Activated T-cell treated with anti-CD3 and anti-CD28 coated beads for 24 hours (primary cell): ENCODE results near the gene RTP2.
A peak's percentile ranks its signal among the peaks of the same experiment; 100 is the strongest.
"Not testable (repeated sequence)": the region's sequence is repeated elsewhere in the genome, so short reads cannot be mapped to it uniquely, and the experiment has no call there.

Source experiments
- DNase-seq: peaks from one replicate; pipeline ENCODE4 v3.0.0-alpha.2; 2020; ENCODE audit warnings: low read depth

Gene RTP2

GRCh38 chr3:187713504-187713903 is 11.1 kb upstream of the RTP2 start:
- no peak for DNase-seq

- no peak for DNase-seq
Measured at GRCh38 chr3:187709155-187709554, 6.8 kb upstream of the RTP2 start.

GRCh38 chr3:187708696-187709095 is 6.3 kb upstream of the RTP2 start:
- no peak for DNase-seq

- DNase-seq: no peak
Measured at GRCh38 chr3:187706971-187707370, 4.6 kb upstream of the RTP2 start.

GRCh38 chr3:187705164-187705563 is 2.8 kb upstream of the RTP2 start:
- no peak for DNase-seq

GRCh38 chr3:187700249-187700648 is 2.1 kb downstream of the RTP2 start:
- DNase-seq: no peak

GRCh38 chr3:187698499-187699399 is 3.6 kb downstream of the RTP2 start:
- no peak for DNase-seq

GRCh38 chr3:187696021-187696420 is 6.3 kb downstream of the RTP2 start:
- no peak for DNase-seq

- no peak for DNase-seq
Measured at GRCh38 chr3:187695449-187695848, 6.9 kb downstream of the RTP2 start.

- DNase-seq: no peak
Measured at GRCh38 chr3:187694801-187695200, 7.6 kb downstream of the RTP2 start.

GRCh38 chr3:187693431-187693830 is 8.9 kb downstream of the RTP2 start:
- DNase-seq: no peak

GRCh38 chr3:187689984-187690383 is 12.4 kb downstream of the RTP2 start:
- no peak for DNase-seq

GRCh38 chr3:187686621-187687273 is 15.6 kb downstream of the RTP2 start:
- no peak for DNase-seq

GRCh38 chr3:187685948-187686347 is 16.4 kb downstream of the RTP2 start:
- no peak for DNase-seq

GRCh38 chr3:187684880-187685279 is 17.5 kb downstream of the RTP2 start:
- no peak for DNase-seq

- no peak for DNase-seq
Measured at GRCh38 chr3:187684444-187684843, 17.9 kb downstream of the RTP2 start.

GRCh38 chr3:187681756-187682155 is 20.6 kb downstream of the RTP2 start:
- not testable (repeated sequence) for DNase-seq

- peak; percentile 51 for DNase-seq
Measured at GRCh38 chr3:187679638-187680396, 22.5 kb downstream of the RTP2 start.

GRCh38 chr3:187678726-187679268 is 23.6 kb downstream of the RTP2 start:
- peak; percentile 9 for DNase-seq

GRCh38 chr3:187677604-187678003 is 24.8 kb downstream of the RTP2 start:
- no peak for DNase-seq

- no peak for DNase-seq
Measured at GRCh38 chr3:187673012-187673411, 29.3 kb downstream of the RTP2 start.
